OCI-LY1 (cell line): ENCODE results near the gene RASAL3.

Experiments
- EZH2 ChIP-seq: fragments of 200-600 bp; sonication (generic), shearing (Covaris generic); IDR thresholded peaks from 2 replicates; pipeline ENCODE4 v1.8.0; 2017; ENCODE audit warnings: borderline replicate concordance, mixed run types, mild to moderate bottlenecking, antibody characterized with exemption, low read length, moderate library complexity, mixed read lengths
- TF ChIP-seq, protein P1 (sequence below): fragments of 200-600 bp; sonication (generic), shearing (Covaris generic); IDR thresholded peaks from 2 replicates; pipeline ENCODE4 v1.5.1; 2017; ENCODE audit warnings: mild to moderate bottlenecking, antibody characterized with exemption, low read length, moderate library complexity, mixed read lengths

DNA sequence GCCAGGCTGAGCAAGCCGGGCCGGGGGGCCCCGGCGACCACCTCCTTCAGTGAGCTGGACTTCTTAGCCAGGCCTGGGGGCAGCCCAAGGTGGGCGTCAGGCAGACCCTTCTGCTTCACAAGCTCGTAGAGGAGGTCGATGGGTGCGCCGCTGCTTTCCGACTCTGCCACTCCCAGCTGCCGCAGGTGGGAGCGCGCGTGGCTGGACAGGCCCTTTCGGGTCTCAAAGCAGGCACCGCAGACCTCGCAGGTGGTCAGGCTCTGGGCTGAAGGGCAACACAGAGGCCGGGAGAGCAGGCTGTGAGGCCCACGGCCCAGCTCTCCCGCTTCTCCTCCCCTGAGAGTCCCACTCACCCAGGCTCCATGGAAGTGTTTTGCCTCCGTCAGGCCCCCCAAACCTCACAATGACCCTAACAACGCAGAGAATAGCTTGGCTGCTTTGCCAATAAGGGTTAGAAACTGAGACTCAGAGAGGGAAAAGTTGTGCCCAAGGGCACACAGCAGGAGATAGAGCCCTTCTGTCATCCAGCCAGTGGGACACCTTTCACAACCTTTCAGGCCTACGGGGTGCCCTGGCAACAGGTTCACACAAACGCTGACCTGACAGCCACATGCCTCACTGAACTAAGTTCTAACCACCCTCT is 34.4 kb downstream of the RASAL3 start:
- TF ChIP-seq, protein P1, sequence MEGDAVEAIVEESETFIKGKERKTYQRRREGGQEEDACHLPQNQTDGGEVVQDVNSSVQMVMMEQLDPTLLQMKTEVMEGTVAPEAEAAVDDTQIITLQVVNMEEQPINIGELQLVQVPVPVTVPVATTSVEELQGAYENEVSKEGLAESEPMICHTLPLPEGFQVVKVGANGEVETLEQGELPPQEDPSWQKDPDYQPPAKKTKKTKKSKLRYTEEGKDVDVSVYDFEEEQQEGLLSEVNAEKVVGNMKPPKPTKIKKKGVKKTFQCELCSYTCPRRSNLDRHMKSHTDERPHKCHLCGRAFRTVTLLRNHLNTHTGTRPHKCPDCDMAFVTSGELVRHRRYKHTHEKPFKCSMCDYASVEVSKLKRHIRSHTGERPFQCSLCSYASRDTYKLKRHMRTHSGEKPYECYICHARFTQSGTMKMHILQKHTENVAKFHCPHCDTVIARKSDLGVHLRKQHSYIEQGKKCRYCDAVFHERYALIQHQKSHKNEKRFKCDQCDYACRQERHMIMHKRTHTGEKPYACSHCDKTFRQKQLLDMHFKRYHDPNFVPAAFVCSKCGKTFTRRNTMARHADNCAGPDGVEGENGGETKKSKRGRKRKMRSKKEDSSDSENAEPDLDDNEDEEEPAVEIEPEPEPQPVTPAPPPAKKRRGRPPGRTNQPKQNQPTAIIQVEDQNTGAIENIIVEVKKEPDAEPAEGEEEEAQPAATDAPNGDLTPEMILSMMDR = no peak
- no peak for TF ChIP-seq EZH2
